CD8-positive, alpha-beta memory T cell (primary cell): ENCODE results near the gene RIPOR2. TPM values are rescaled to one million over a fixed set of nuclear protein-coding genes. Genes with fewer than 3 reads are reported as not detected.

Source experiments
- CTCF ChIA-PET: fragments of 350-600 bp; sonication (Branson Sonifier 250); formaldehyde crosslinking; loops from one replicate; lab custom pipeline; 2021; ENCODE audit warnings: antibody characterized with exemption; lab: Charles Lee
- POLR2A ChIA-PET: fragments of 350-600 bp; sonication (Branson Sonifier 250); formaldehyde crosslinking; loops from one replicate; lab custom pipeline; 2021; ENCODE audit warnings: antibody characterized with exemption; lab: Charles Lee
- DNase-seq, 5 donors: peaks; one replicate each; pipeline versions ENCODE4 v3.0.0 to v3.0.0-alpha.2; 2020 to 2022; ENCODE audit warnings: mixed read lengths in 1 of 5
- H3K27ac ChIP-seq: one replicate; pipeline ENCODE4 v1.7.0; 2013; ENCODE audit warnings: low read depth, mild to moderate bottlenecking, low read length, moderate library complexity
- H3K27me3 ChIP-seq: 2 replicates; pipeline ENCODE4 v1.7.0; 2013; ENCODE audit warnings: low read length, mild to moderate bottlenecking; ENCODE audit not compliant: insufficient read depth, poor library complexity, severe bottlenecking
- H3K36me3 ChIP-seq: 2 replicates; pipeline ENCODE4 v1.7.0; 2013; ENCODE audit warnings: mild to moderate bottlenecking, low read length, moderate library complexity; ENCODE audit not compliant: insufficient read depth
- H3K4me1 ChIP-seq: 2 replicates; pipeline ENCODE4 v1.7.0; 2013; ENCODE audit warnings: mild to moderate bottlenecking, low read length, moderate library complexity; ENCODE audit not compliant: insufficient read depth
- H3K4me3 ChIP-seq: 2 replicates; pipeline ENCODE4 v1.7.0; 2013; ENCODE audit warnings: mild to moderate bottlenecking, low read length
- H3K9me3 ChIP-seq: 2 replicates; pipeline ENCODE4 v1.7.0; 2013; ENCODE audit warnings: mild to moderate bottlenecking, low read length
- H3K27ac Mint-ChIP-seq, 8 donors: one replicate each; pipeline ENCODE4 v1.8.0; 2020 to 2021; ENCODE audit warnings: mixed read lengths in 8 of 8, mild to moderate bottlenecking in 6 of 8, inconsistent platforms in 3 of 8, moderate library complexity in 3 of 8
- H3K27me3 Mint-ChIP-seq, 2 donors: one replicate each; pipeline ENCODE4 v1.8.0; 2020 to 2021; ENCODE audit warnings: mixed read lengths in 2 of 2, mild to moderate bottlenecking in 1 of 2, moderate library complexity in 1 of 2
- H3K36me3 Mint-ChIP-seq, 3 donors: one replicate each; pipeline ENCODE4 v1.8.0; 2020 to 2021; ENCODE audit warnings: mixed read lengths in 3 of 3, inconsistent platforms in 1 of 3, mild to moderate bottlenecking in 1 of 3
- H3K4me1 Mint-ChIP-seq, 3 donors: one replicate each; pipeline ENCODE4 v1.8.0; 2020 to 2021; ENCODE audit warnings: mixed read lengths in 3 of 3, inconsistent platforms in 1 of 3, mild to moderate bottlenecking in 1 of 3
- H3K4me3 Mint-ChIP-seq, 7 donors: one replicate each; pipeline ENCODE4 v1.8.0; 2020 to 2021; ENCODE audit warnings: mixed read lengths in 7 of 7, mild to moderate bottlenecking in 6 of 7, moderate library complexity in 4 of 7, inconsistent platforms in 2 of 7
- H3K9me3 Mint-ChIP-seq, 5 donors: one replicate each; pipeline ENCODE4 v1.8.0; 2020 to 2022; ENCODE audit warnings: mixed read lengths in 5 of 5, mild to moderate bottlenecking in 3 of 5, moderate library complexity in 2 of 5, inconsistent platforms in 1 of 5
- polyA plus RNA-seq: library from polyadenylated mRNA; unstranded; fragments of 300-500 nt; fragmentation: Illumina TruSeq; gene quantifications from one replicate; pipeline ENCODE4 v1.2.3, GENCODE V29; 2021
- total RNA-seq, 2 experiments: library from RNA; stranded (reverse); gene quantifications; one replicate each; pipeline ENCODE4 v1.2.3, GENCODE V29; 2021

RIPOR2 gene
- total and polyA plus RNA-seq, 3 experiments from 2014 or later = 54.4 to 427 (median 58.2) TPM

DNA sequence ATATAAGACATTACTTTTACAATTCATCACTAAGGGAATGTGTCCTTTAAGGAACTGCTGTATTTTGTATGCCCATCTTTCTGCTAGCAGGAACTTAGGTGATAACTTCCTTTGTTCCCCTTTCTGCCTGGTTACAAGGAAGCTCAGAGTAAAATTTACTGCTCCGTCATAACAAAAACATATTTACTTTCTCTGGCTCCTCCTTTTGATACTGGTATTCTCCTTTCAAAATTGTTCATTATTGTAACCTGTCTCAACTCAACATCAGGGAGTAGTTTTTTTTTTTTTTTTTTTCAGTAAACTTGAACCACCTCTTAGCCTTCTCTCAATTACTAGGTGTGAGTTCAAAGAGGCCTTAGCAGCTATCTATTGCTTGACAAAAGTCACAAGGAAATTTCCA is 37.1 kb downstream of the RIPOR2 start:
- Histone ChIP-seq H3K4me1 (peaks cover 78% of the 10 kb centered on the region), H3K9me3 (no peaks in the 10 kb centered on the region), H3K36me3 (peaks cover 6% of the 10 kb centered on the region), H3K4me3 (no peak overlapping the region), H3K27me3 (no peaks in the 10 kb centered on the region), H3K27ac (no peak overlapping the region)
- POLR2A ChIA-PET = interaction anchor here (0.7 to 1.8 kb wide), 5 partner anchors 10 to 50 kb away, joined by 3 to 11 read pairs (median 4); no protein-coding TSS in a partner anchor
- Mint-ChIP-seq H3K4me3 (peak overlapping the region; percentile 1 to 35 (median 20)), H3K4me1 (peaks cover 86 to 97% (median 96%) of the 10 kb centered on the region in 3 donors), H3K36me3 (peaks cover 15 to 87% (median 37%) of the 10 kb centered on the region in 3 donors), H3K9me3 (no peaks in the 10 kb centered on the region), H3K27ac (peak overlapping the region; percentile 81 to 96 (median 85)), H3K27me3 (no peaks in the 10 kb centered on the region)
- no peak for DNase-seq
- CTCF ChIA-PET = interaction anchor here (0.9 to 5.2 kb wide), 6 partner anchors 11 to 172 kb away, joined by 3 to 46 read pairs (median 10); partner anchors contain the start of gene RIPOR2

DNA sequence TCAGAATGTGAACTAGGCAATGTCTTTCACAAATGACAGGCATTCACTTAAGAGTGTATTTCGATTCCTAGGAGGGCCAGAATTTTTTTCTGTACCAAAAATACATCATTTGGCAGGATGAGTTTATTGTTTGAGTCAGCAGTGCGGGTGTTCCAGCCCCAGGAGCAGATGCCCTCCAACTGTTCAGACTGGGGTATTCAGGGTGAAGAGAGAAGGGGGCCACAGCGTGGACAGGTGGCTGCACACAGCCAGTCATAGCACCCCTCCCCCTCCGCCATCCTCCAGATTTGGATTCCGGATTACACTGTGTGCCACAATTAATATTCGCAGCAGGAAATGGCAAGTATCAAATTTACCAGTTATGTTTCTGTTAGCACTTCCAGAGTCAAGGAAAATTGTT is 38.6 kb downstream of the RIPOR2 start:
- Mint-ChIP-seq H3K36me3 (peaks cover 6 to 89% (median 32%) of the 10 kb centered on the region in 3 donors), H3K9me3 (no peaks in the 10 kb centered on the region), H3K4me3 (peak overlapping the region in 2 of 7 donors; percentile 11 to 15), H3K4me1 (peaks cover 87 to 98% (median 96%) of the 10 kb centered on the region in 3 donors), H3K27me3 (no peaks in the 10 kb centered on the region), H3K27ac (peak overlapping the region in 7 of 8 donors; percentile 11 to 86 (median 68))
- H3K4me1 ChIP-seq = peaks cover 79% of the 10 kb centered on the region
- no peaks in the 10 kb centered on the region for H3K9me3 ChIP-seq
- no peak overlapping the region for H3K4me3 ChIP-seq
- POLR2A ChIA-PET = no interaction called here
- H3K27ac ChIP-seq = no peak overlapping the region
- H3K36me3 ChIP-seq = peaks cover 11% of the 10 kb centered on the region
- CTCF ChIA-PET = no interaction called here
- DNase-seq = no peak
- no peaks in the 10 kb centered on the region for H3K27me3 ChIP-seq

DNA sequence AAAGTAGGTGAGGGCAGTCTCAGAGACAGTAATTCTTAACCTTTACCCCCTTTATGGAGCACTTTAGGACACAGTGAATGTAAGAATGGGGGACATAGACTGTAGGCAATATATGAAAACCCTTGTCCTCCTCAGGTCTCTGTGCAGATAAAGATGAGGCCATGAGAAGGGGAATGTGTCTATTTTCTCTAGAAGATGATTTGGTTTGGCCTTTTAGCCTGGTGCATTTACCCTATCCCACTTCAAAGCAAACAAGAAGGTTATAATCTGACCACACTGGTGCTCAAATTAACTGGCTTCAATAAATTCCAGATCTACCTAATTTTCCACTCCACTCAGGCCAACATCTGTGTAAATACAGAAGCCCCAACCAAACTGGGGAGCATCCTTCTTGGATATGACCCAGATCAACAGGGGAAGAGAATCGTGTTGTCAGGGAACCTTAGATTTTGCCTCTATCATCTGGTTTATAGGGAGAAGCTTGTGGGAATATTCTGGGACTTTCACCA is 42.4 kb downstream of the RIPOR2 start:
- POLR2A ChIA-PET = interaction anchor here (0.5 kb wide), 1 partner anchor 24 kb away, joined by 10 read pairs; no protein-coding TSS in a partner anchor
- H3K27me3 Mint-ChIP-seq = no peaks in the 10 kb centered on the region
- Histone ChIP-seq H3K4me3 (no peak overlapping the region), H3K9me3 (no peaks in the 10 kb centered on the region), H3K27me3 (no peaks in the 10 kb centered on the region), H3K36me3 (peaks cover 11% of the 10 kb centered on the region), H3K27ac (no peak overlapping the region), H3K4me1 (peaks cover 74% of the 10 kb centered on the region)
- H3K36me3 Mint-ChIP-seq = peaks cover 0 to 72% (median 23%) of the 10 kb centered on the region in 3 donors
- no peak for DNase-seq
- H3K4me1 Mint-ChIP-seq = peaks cover 81 to 98% (median 95%) of the 10 kb centered on the region in 3 donors
- H3K4me3 Mint-ChIP-seq = peak overlapping the region in 6 of 7 donors; percentile 11 to 69 (median 44)
- H3K9me3 Mint-ChIP-seq = no peaks in the 10 kb centered on the region
- peak overlapping the region; percentile 24 to 97 (median 83) for H3K27ac Mint-ChIP-seq
- CTCF ChIA-PET = interaction anchor here (1.6 kb wide), 1 partner anchor 124 kb away, joined by 4 read pairs; no protein-coding TSS in a partner anchor

DNA sequence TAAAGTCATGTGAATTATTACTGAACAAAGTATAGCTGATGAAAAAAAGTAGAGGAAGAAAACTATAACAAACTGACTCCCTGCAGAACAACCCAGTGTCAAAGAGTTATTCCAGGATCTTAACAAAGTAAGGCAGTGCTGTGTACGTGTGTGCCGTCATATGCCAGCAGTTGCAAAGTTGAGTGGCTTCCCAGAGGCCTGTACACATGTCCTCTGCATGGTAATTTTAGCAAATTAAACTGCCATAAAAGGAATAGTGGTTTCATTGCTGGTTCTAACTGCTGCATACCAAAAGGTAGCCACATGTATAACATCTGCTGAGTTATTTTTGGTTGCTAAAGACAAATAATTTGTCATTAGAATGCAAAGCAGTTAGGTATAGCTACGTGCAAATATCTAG is 44.8 kb downstream of the RIPOR2 start:
- Histone ChIP-seq H3K27me3 (no peaks in the 10 kb centered on the region), H3K36me3 (peaks cover 11% of the 10 kb centered on the region), H3K27ac (no peak overlapping the region), H3K4me1 (peaks cover 83% of the 10 kb centered on the region), H3K4me3 (no peak overlapping the region), H3K9me3 (no peaks in the 10 kb centered on the region)
- Mint-ChIP-seq H3K27me3 (no peaks in the 10 kb centered on the region), H3K4me3 (peak overlapping the region in 6 of 7 donors; percentile 4 to 72 (median 42)), H3K36me3 (peaks cover 0 to 71% (median 22%) of the 10 kb centered on the region in 3 donors), H3K27ac (peak overlapping the region; percentile 9 to 97 (median 86)), H3K9me3 (no peaks in the 10 kb centered on the region), H3K4me1 (peaks cover 85 to 99% (median 96%) of the 10 kb centered on the region in 3 donors)
- POLR2A ChIA-PET = no interaction called here
- no peak for DNase-seq
- CTCF ChIA-PET = interaction anchor here (1.0 to 3.9 kb wide), 3 partner anchors 43 to 180 kb away, joined by 3 to 8 read pairs (median 4); no protein-coding TSS in a partner anchor

DNA sequence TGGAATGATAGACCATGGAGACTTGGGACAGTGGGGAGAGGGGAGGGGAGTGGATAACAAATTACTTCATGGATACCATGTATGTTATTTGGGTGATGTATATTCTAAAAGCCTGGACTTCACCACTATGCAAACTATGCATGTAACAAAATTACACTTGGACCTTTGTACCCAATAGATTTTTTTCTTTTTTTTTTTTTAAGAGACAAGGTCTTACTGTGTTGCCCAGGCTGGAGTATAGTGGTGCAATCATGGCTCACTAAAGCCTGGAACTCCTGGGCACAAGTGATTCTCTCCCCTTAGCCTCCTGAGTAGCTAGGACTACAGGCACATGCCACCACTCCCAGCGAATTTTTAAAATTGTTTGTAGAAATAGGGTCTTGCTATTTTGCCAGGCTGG is 45.3 kb downstream of the RIPOR2 start:
- Histone ChIP-seq H3K9me3 (no peaks in the 10 kb centered on the region), H3K4me1 (peaks cover 85% of the 10 kb centered on the region), H3K36me3 (peaks cover 11% of the 10 kb centered on the region), H3K4me3 (no peak overlapping the region), H3K27ac (no peak overlapping the region), H3K27me3 (no peaks in the 10 kb centered on the region)
- Mint-ChIP-seq H3K9me3 (no peaks in the 10 kb centered on the region), H3K4me3 (peak overlapping the region in 6 of 7 donors; percentile 4 to 72 (median 48)), H3K4me1 (peaks cover 86 to 99% (median 98%) of the 10 kb centered on the region in 3 donors), H3K36me3 (peaks cover 0 to 71% (median 24%) of the 10 kb centered on the region in 3 donors), H3K27ac (peak overlapping the region; percentile 1 to 91 (median 80)), H3K27me3 (no peaks in the 10 kb centered on the region)
- ChIA-PET CTCF (interaction anchor here (1.2 to 3.9 kb wide), 2 partner anchors 101 to 180 kb away, joined by 3 to 8 read pairs; no protein-coding TSS in a partner anchor), POLR2A (no interaction called here)
- DNase-seq = no peak

DNA sequence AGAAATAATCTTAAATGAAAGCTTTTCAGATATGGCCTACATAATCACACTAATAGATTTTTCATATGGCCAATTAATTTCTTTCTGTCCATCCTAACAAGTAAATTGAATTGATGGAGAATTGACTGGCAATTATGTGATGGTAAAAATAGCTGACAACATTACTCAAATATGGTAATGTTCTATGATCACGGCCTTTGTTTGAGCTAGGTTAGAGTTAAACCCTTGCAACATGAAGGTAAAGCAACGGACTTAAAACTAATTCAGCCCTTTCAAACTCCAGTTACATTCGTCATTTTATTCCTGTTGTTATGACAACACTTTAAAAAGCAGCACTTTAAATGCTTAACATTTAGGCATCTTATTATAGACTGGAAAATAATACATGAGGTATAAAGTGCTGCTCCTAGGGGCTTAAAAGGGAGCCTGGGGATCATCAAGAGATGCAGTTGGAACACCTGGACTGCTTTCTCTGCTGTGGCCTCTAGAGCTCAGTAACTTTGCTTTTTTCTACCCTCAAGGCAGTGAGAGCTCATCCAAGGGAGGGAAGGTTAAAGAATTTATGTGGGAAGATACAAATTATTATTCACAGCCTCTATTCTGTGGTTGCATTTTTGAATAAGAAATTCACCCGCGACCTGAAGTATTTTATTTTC is 46.9 kb downstream of the RIPOR2 start:
- Mint-ChIP-seq H3K27me3 (no peaks in the 10 kb centered on the region), H3K4me3 (peak overlapping the region in 5 of 7 donors; percentile 16 to 62 (median 27)), H3K27ac (peak overlapping the region; percentile 52 to 95 (median 78)), H3K36me3 (peaks cover 0 to 66% (median 23%) of the 10 kb centered on the region in 3 donors), H3K9me3 (no peaks in the 10 kb centered on the region), H3K4me1 (peaks cover 84 to 98% (median 95%) of the 10 kb centered on the region in 3 donors)
- no peaks in the 10 kb centered on the region for H3K27me3 ChIP-seq
- ChIA-PET POLR2A (interaction anchor here (1.3 kb wide), 1 partner anchor 22 kb away, joined by 4 read pairs; no protein-coding TSS in a partner anchor), CTCF (interaction anchor here (0.8 to 3.9 kb wide), 14 partner anchors 9 to 182 kb away, joined by 3 to 16 read pairs (median 4); partner anchors contain the start of gene RIPOR2)
- H3K4me1 ChIP-seq = peaks cover 85% of the 10 kb centered on the region
- H3K9me3 ChIP-seq = no peaks in the 10 kb centered on the region
- no peak overlapping the region for H3K27ac ChIP-seq
- H3K4me3 ChIP-seq = no peak overlapping the region
- DNase-seq = no peak
- peaks cover 11% of the 10 kb centered on the region for H3K36me3 ChIP-seq

DNA sequence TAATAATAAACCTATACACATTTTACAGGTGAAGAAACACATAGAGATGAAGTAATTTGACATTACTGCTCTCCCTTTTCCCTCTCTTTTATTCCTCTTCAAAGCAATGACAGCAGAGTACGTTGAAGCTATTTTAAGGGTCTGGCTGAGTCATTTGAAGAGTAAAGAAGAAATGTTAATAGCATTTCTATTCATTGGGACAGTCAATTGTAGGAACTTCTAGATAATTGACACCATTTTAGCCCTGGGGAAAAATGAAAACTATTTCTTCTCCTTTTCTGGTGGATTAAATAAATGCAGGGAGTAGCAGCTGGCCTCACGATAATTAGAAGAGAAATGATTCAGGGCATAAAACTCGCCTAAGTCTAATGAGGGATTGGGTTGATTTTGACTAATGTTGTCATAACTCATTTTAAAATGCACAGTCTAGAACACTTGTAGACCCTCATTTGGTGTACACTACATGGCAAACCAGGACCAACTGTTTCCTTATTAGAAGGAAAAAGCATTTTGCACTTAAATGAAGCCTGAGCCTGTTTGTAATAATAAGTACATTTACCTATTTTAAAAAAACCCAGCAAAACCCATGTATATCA is 48.1 kb downstream of the RIPOR2 start:
- Mint-ChIP-seq H3K4me1 (peaks cover 84 to 98% (median 95%) of the 10 kb centered on the region in 3 donors), H3K4me3 (peak overlapping the region in 5 of 7 donors; percentile 8 to 62 (median 33)), H3K9me3 (no peaks in the 10 kb centered on the region), H3K27ac (peak overlapping the region; percentile 71 to 87 (median 84)), H3K27me3 (no peaks in the 10 kb centered on the region), H3K36me3 (peaks cover 0 to 66% (median 24%) of the 10 kb centered on the region in 3 donors)
- H3K27me3 ChIP-seq = no peaks in the 10 kb centered on the region
- CTCF ChIA-PET = interaction anchor here (1.1 to 3.9 kb wide), 7 partner anchors 13 to 183 kb away, joined by 3 to 16 read pairs (median 4); partner anchors contain the start of gene RIPOR2
- H3K36me3 ChIP-seq = peaks cover 14% of the 10 kb centered on the region
- no peak overlapping the region for H3K27ac ChIP-seq
- no peak overlapping the region for H3K4me3 ChIP-seq
- POLR2A ChIA-PET = interaction anchor here (1.3 kb wide), 1 partner anchor 23 kb away, joined by 4 read pairs; no protein-coding TSS in a partner anchor
- H3K9me3 ChIP-seq = no peaks in the 10 kb centered on the region
- DNase-seq = no peak
- peaks cover 85% of the 10 kb centered on the region for H3K4me1 ChIP-seq
